HG03108 (cell line): ENCODE measurements around the gene CD22.

ENCODE experiments used
- ATAC-seq: cut with Tn5 transposase; IDR thresholded peaks from one replicate; pipeline ENCODE4 v1.9.1; 2021; ENCODE audit warnings: moderate library complexity; ENCODE audit not compliant: unreplicated experiment

Gene CD22

GRCh38 chr19:35313587-35313986, 15.4 kb upstream of the CD22 start:
- no peak for ATAC-seq

DNA sequence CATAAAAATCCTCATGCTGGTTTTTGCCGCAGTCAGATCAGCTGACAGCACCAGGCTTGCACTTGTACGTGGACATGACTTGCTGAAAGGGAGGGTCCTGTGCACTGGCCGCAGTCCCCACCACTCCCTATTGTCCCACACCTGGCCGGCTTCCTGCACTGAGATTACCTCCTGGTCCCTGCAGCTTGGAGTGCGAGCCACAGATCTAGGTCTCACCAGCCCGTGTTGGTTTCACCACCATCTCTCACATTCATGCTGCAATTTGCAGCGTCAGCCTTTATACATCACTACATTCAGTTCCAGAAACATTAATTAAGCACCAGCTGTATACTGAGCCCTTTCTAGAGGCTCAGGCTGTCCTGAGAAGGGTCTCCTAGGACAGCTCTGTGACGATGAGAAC, 15.0 kb upstream of the CD22 start:
- ATAC-seq, result no peak

DNA sequence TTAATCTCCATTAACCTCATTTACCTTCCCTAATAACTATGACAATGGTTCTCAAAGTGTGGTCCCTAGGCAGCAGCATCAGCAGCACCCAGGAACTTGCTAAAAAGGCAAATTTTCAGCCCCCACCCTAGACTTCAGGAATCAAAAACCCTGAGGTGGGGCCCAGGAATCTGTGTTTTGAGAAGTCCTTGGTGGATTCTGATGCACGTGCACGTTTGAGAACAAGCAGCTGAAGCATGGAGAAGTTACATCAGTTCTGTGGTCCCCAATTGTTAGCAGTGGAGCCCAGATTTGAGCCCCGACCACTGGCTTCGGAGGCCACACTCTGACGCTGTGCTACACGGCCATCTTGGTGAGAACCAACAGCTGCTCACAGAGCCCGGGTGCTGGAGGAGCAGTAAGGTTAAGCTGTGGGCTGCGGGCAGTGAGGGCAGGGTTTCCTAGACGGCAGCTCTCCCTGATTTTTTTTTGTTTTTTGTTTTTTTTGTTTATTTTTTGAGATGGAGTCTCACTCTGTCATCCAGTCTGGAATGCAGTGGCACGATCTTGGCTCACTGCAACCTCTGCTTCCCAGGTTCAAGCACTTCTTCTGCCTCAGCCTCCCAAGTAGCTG, 14.0 kb upstream of the CD22 start:
- no peak for ATAC-seq

- ATAC-seq, result no peak
Observed at GRCh38 chr19:35315883-35316282, 13.1 kb upstream of the CD22 start.

DNA sequence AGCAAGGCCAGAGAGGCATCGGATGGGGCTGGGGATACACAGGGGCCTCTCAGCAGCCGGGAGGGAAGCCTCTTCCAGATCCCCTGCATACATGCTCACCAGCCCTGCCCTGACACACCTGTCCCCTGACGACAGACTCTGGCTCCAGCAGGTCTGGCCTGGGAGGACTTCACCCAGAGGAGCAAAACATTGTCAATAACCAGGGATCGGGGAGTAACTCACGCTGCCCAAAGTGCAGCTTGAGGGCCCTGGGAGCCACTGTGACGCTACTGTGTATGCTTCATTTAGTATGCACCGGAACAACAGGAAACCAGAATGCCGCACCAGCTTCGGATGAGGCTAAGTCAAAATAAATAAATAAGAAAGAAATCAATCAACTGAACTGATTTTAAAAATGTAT, 12.4 kb upstream of the CD22 start:
- ATAC-seq, result no peak

DNA sequence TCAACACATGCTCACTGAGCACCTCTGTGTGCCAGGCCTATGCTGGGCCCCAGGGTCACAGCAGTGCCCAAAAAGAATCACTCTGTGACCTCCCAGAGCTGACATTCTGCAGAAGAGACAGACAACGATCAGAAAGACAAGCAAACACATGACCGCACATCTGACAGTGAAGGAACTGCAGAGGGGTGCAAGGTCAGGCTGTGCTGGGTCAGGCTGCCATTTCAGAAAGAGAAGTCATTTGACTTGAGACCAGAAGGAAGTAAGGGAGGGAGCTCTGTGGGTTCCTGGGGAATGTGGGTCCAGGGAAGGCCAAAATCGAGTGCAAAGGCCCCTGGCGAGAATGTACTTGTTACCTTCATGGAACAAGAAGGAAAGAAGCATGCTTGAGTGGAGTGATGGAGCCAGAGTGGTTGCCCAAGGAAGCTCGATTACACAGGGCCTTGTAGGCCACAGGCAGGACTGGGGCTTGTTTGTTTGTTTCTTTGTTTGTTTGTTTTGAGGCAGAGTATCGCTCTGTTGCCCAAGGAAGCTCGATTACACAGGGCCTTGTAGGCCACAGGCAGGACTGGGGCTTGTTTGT, 11.4 kb upstream of the CD22 start:
- no peak for ATAC-seq

DNA sequence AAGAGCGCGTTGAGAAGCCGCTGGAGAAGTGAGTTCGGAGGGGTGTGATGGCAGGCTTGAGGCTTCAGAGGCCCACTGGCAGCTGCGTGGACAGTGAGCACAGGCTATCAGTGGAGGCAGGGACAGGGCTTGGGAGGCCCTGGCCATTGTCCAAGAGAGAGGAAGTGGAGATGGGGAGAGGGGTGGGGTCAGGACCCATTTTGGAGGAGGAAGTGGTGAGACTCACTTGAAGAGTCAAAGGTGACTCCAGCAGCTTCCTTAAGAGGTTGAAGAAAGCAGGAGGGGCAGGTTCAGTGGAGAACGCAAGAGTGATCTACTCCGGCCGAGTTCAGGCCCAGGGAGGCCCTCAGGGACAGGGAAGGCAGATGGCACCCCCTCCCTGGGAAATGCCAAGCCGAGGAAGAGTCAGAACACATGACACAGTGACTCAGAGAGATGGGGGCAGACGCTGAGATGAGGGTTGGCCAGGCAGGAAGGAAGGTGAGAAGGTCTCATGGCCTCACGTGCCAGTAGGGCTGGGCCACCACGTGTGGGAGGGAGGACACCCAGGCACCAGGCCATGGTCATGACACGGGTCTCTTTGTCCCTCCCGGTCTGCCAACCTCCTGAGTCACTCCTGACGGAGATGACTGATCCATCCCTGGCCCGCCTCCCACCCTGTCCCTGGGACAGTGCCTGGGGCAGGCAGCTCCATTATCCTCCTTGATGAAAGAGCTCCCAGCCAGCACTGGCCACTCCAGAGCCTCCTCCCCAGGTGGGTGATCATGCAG, 10.1 kb upstream of the CD22 start:
- ATAC-seq, result no peak

GRCh38 chr19:35320065-35320713, 8.8 kb upstream of the CD22 start:
- ATAC-seq, result no peak

DNA sequence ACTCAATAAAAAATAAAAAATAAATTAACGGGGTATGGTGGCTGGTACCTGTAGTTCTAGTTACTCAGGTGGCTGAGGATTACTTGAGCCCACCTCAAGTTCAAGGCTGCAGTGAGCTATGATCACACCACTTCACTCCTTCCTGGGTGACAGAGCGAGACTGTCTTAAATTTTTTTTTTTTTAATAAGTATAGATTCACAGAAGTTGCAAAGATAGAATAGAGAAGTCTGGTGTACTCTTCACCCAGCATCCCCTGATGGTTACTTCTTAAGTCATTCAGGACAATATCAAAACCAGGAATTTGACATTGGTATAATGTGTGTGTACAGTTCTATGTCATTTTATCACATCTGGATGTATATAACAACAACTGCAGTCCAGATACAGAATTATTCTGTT, 7.7 kb upstream of the CD22 start:
- ATAC-seq, result no peak

DNA sequence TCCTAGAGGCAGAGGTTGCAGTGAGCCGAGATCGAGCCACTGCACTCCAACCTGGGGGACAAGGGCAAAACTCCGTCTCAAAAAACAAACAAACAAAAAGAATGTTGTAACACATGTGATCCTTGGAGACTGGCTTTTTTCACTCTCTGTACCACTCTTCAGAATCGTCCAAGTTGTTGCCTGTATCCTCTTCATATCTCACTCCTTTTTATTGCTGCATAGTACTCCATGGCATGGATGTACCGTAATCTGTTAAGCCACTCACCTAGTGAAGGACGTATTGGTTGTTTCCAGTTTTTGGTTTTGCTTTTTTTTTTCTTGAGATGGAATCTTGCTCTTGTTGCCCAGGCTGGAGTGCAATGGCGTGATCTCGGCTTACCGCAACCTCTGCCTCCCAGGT, 7.0 kb upstream of the CD22 start:
- no peak for ATAC-seq

- ATAC-seq, result no peak
Observed at GRCh38 chr19:35327642-35328041, 1.3 kb upstream of the CD22 start.

DNA sequence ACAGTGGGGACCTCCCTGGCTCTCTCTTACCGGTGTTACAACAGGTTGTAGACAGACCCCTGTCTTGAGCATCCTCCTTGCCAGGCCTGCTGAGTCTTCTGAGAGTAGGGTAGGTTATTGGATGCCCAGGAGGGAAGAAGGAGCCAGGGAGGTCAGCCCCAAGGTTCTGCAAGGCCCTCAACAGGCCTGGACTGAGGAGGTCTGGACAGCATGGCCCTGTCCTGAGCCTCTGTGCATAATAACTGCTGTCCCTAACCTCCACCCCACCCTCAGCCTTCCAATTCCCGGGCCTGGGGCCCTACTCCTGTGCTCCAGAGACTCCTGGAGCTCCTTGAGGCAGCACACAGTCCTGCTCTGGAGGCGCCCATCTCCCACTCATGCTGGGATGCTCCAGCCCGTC, 336 bp downstream of the CD22 start:
- ATAC-seq, result no peak

GRCh38 chr19:35330475-35330874, 1.5 kb downstream of the CD22 start:
- peak; percentile 55 for ATAC-seq

GRCh38 chr19:35331551-35332214, 2.7 kb downstream of the CD22 start:
- ATAC-seq, result no peak

DNA sequence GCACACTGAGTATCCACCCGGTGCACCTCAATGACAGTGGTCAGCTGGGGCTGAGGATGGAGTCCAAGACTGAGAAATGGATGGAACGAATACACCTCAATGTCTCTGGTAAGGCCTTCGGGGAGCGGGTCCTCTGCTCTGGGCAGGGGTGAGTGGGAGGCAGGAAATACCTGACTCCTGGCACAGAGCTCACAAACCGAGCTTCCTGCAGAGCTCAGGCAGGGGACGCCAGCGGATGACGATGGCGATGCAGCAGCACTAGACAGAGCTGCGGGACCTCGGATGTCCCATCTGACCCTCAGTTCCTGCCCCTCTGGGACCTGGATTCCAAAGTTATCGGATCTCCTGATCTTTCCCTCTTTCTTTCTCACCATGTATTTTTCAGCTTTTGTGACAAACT, 3.8 kb downstream of the CD22 start:
- peak; percentile 31 for ATAC-seq

DNA sequence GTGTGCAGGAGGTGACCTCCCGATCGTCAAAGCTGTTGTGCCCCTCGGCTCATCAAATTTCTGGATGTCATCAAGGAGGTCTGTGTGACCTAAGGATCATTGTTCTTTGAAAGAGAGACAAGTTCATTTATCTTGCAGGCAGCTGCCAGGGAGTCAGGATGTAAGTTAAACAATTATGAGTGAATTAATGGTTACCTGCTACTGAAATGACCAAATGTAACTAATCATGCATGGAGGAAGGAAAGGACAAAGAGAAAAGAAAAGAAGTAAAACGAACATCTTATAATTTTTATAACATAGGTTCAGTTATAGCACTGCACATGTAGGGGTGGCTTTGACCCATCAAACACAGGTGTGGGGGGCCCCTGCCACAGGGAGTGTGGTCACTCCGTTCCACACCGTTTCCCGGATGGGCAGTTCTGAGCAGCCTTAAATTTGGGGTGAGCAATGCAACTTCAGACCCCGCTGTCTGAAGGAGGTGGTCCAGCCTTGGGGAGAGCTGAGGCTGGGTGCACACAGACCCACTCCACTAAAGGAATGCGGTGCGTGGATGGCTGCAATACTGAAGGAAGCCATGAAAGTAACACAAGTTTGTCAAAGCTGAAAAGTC, 5.3 kb downstream of the CD22 start:
- ATAC-seq, result no peak

DNA sequence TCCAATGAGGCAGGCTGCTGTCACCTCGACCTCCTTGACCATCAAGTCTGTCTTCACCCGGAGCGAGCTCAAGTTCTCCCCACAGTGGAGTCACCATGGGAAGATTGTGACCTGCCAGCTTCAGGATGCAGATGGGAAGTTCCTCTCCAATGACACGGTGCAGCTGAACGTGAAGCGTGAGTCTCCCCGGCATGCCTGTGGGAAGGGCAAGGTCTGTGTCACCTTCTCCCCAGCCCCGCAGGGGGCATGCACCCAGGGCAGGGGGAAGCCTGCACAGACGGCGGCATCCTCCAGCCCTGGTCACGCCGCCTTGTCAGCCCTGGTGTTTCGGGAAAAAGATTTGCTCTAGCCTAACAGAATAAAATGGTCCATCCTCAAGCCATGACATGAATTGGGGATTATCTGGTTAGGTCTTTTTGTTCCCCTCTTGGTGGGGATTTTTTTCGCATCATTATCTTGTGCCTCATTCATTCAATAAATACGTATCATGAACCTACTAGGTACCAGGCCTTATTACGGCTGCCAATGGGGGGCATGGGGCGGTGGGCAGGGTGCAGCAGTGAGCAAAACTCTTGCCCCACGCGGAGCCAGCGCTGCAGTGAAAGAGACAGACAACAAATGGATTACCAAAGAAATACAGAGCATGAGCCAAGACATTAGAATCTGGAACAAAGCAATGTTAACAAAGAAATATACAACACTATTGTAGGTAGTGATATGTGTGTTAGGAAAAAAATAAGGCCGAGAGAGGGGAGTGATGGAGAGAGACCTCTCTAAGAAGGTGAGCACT, 7.4 kb downstream of the CD22 start:
- no peak for ATAC-seq

GRCh38 chr19:35337097-35337983, 8.4 kb downstream of the CD22 start:
- no peak for ATAC-seq

DNA sequence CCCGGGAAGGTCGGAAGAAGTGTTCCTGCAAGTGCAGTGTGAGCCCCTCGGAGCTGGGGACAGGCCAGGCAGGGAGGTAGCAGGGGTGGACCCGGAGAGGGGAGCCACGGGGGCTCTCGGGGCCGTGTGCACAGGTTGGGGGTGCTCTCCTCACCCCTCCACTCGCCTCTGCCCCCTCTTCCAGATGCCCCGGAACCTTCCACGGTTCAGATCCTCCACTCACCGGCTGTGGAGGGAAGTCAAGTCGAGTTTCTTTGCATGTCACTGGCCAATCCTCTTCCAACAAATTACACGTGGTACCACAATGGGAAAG, 9.0 kb downstream of the CD22 start:
- no peak for ATAC-seq
